ENCODE results near the gene SLC24A1.

- TF ChIP-seq CTCF (IDR thresholded peaks at IDR 0.05) (no peak), POLR2A (IDR thresholded peaks at IDR 0.05) (no peak)
Measured at GRCh38 chr15:65620833-65621232, 905 bp upstream of the SLC24A1 start.
